Neural cell (in vitro differentiated cells): ENCODE measurements around the gene PLVAP.

Source experiments
- POLR2AphosphoS5 ChIP-seq: IDR thresholded peaks from 2 replicates; pipeline ENCODE4 v1.6.1; 2012
- TF ChIP-seq, protein P1 (sequence below): fragments of 450-650 bp; IDR thresholded peaks from 2 replicates; pipeline ENCODE4 v1.5.1; 2014; ENCODE audit warnings: antibody characterized with exemption, mild to moderate bottlenecking, moderate library complexity; ENCODE audit not compliant: poor library complexity, severe bottlenecking

GRCh38 chr19:17307876-17308377, 69.2 kb downstream of the PLVAP start:
- TF ChIP-seq, protein P1, sequence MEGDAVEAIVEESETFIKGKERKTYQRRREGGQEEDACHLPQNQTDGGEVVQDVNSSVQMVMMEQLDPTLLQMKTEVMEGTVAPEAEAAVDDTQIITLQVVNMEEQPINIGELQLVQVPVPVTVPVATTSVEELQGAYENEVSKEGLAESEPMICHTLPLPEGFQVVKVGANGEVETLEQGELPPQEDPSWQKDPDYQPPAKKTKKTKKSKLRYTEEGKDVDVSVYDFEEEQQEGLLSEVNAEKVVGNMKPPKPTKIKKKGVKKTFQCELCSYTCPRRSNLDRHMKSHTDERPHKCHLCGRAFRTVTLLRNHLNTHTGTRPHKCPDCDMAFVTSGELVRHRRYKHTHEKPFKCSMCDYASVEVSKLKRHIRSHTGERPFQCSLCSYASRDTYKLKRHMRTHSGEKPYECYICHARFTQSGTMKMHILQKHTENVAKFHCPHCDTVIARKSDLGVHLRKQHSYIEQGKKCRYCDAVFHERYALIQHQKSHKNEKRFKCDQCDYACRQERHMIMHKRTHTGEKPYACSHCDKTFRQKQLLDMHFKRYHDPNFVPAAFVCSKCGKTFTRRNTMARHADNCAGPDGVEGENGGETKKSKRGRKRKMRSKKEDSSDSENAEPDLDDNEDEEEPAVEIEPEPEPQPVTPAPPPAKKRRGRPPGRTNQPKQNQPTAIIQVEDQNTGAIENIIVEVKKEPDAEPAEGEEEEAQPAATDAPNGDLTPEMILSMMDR, result no peak
- no peak for TF ChIP-seq POLR2AphosphoS5
